K562 (cell line): ENCODE results near the gene TAF5L. TPM values are rescaled to one million over a fixed set of nuclear protein-coding genes. Genes with fewer than 3 reads are reported as not detected.

Experiments
- ATAC-seq: fragments of 200-7000 bp; cut with Tn5 transposase; 3 replicates; pipeline ENCODE4 v1.9.1; 2020; ENCODE audit warnings: moderate library complexity
- BruUV-seq: library from RNA; stranded (reverse); fragments of 400-500 nt; replicated peaks from 2 replicates; lab custom pipeline; 2021; lab: Mats Ljungman, UMichigan
- CTCF ChIA-PET: fragments of 300-600 bp; formaldehyde crosslinking; extraction: SDS; loops from one replicate; lab custom pipeline; 2021; ENCODE audit warnings: low intra/inter-chr PET ratio; lab: Yijun Ruan, JAX
- POLR2A ChIA-PET: fragments of 300-600, 350-650 bp; sonication (Branson Sonifier 250); formaldehyde crosslinking; extraction: SDS; loops from one replicate; lab custom pipeline; 2021; ENCODE audit warnings: antibody characterized with exemption, inconsistent platforms; lab: Yijun Ruan, JAX
- DNase-seq, 4 experiments: peaks; one replicate each; pipeline versions ENCODE4 v3.0.0 to v3.0.0-alpha.2; 2011 to 2018; ENCODE audit warnings: low spot score in 3 of 4, mixed read lengths in 3 of 4; ENCODE audit errors: extremely low read depth in 1 of 4
- FAIRE-seq: peaks from 2 replicates; lab custom pipeline; 2011; peaks lifted over from hg19 to GRCh38; lab: Jason Lieb, UNC
- H2AFZ ChIP-seq: 2 replicates; pipeline ENCODE4 v1.6.0; 2011; ENCODE audit warnings: low read depth, low read length, control low read depth, inconsistent platforms
- H3K27ac ChIP-seq: fragments of 200-600 bp; 3 replicates; pipeline ENCODE4 v1.8.0; 2011; ENCODE audit warnings: low read depth, mild to moderate bottlenecking, control low read depth, inconsistent platforms, low read length, moderate library complexity, mixed read lengths; ENCODE audit errors: extremely low read depth
- H3K27me3 ChIP-seq, 2 experiments: fragments of 300-600 bp in 1 of 2; 2 replicates in 1 of 2; 3 replicates in 1 of 2; pipeline versions ENCODE4 v1.6.0 to v1.8.0; 2011; ENCODE audit warnings: inconsistent platforms in 2 of 2, low read length in 2 of 2, mild to moderate bottlenecking in 1 of 2, mixed read lengths in 1 of 2, moderate library complexity in 1 of 2; ENCODE audit not compliant: control insufficient read depth in 2 of 2, insufficient read depth in 2 of 2
- H3K36me3 ChIP-seq: fragments of 300-600 bp; 3 replicates; pipeline ENCODE4 v1.8.0; 2011; ENCODE audit warnings: mild to moderate bottlenecking, low read length, inconsistent platforms; ENCODE audit not compliant: control insufficient read depth, insufficient read depth
- H3K4me1 ChIP-seq, 2 experiments: fragments of 200-600 bp in 1 of 2; replicated peaks in 1 of 2; 2 replicates in 1 of 2; 3 replicates in 1 of 2; pipeline versions ENCODE4 v1.5.1 to v1.8.0; 2011; ENCODE audit warnings: inconsistent platforms in 2 of 2, low read length in 2 of 2, mild to moderate bottlenecking in 1 of 2, mixed read lengths in 1 of 2, moderate library complexity in 1 of 2; ENCODE audit not compliant: control insufficient read depth in 2 of 2, insufficient read depth in 2 of 2
- H3K4me2 ChIP-seq: 2 replicates; pipeline ENCODE4 v1.6.1; 2011; ENCODE audit warnings: low read length, control low read depth, inconsistent platforms, mixed read lengths; ENCODE audit not compliant: insufficient read depth
- H3K4me3 ChIP-seq: fragments of 200-600 bp; sonication (generic), shearing (Covaris generic); 2 replicates; pipeline ENCODE4 v1.5.1; 2016; ENCODE audit warnings: control low read depth, inconsistent platforms
- H3K79me2 ChIP-seq: fragments of 200-600 bp; 3 replicates; pipeline ENCODE4 v1.8.0; 2011; ENCODE audit warnings: low read length, inconsistent platforms; ENCODE audit not compliant: control insufficient read depth, insufficient read depth
- H3K9ac ChIP-seq, 2 experiments: 2 replicates each; pipeline versions ENCODE4 v1.6.0 to v1.6.1; 2011; ENCODE audit warnings: low read depth in 2 of 2, low read length in 2 of 2, control low read depth in 1 of 2, inconsistent platforms in 1 of 2, mild to moderate bottlenecking in 1 of 2, mixed read lengths in 1 of 2; ENCODE audit not compliant: insufficient read depth in 1 of 2
- H3K9me1 ChIP-seq: one replicate; pipeline ENCODE4 v1.6.0; 2011; ENCODE audit warnings: inconsistent platforms, mild to moderate bottlenecking, low read length, moderate library complexity; ENCODE audit not compliant: control insufficient read depth, insufficient read depth
- H3K9me3 ChIP-seq: replicated peaks from 2 replicates; pipeline ENCODE4 v1.5.1; 2011; ENCODE audit warnings: low read depth, low read length, inconsistent platforms; ENCODE audit not compliant: control insufficient read depth, insufficient read depth
- H4K20me1 ChIP-seq: replicated peaks from 2 replicates; pipeline ENCODE4 v1.6.1; 2011; ENCODE audit warnings: low read length, inconsistent platforms, mixed read lengths; ENCODE audit not compliant: control insufficient read depth, insufficient read depth
- ATF1 ChIP-seq, 2 experiments: fragments of 450-650 bp in 1 of 2; IDR thresholded peaks; 2 replicates each; pipeline ENCODE4 v1.6.1; 2016; ENCODE audit warnings: missing compliant biosample characterization in 1 of 2, missing genetic modification characterization in 1 of 2
- C11orf30 ChIP-seq: fragments of 450-650 bp; IDR thresholded peaks from 2 replicates; pipeline ENCODE4 v1.6.1; 2016; ENCODE audit warnings: low read depth, mild to moderate bottlenecking
- CC2D1A ChIP-seq: fragments of 450-650 bp; IDR thresholded peaks from 2 replicates; pipeline ENCODE4 v1.6.1; 2017; ENCODE audit warnings: mild to moderate bottlenecking
- ESRRA ChIP-seq: fragments of 450-650 bp; IDR thresholded peaks from 2 replicates; pipeline ENCODE4 v1.6.1; 2014; ENCODE audit warnings: low read depth, mild to moderate bottlenecking, moderate library complexity, borderline replicate concordance
- KLF13 ChIP-seq: fragments of 450-650 bp; IDR thresholded peaks from 2 replicates; pipeline ENCODE4 v1.6.1; 2016; ENCODE audit warnings: missing genetic modification characterization, low read depth, mild to moderate bottlenecking, missing compliant biosample characterization, moderate library complexity, borderline replicate concordance
- MYNN ChIP-seq, 2 experiments: sonication (generic); formaldehyde crosslinking in 1 of 2; IDR thresholded peaks; 2 replicates each; pipeline versions ENCODE4 v1.5.0 to v1.6.1; 2016 to 2020; ENCODE audit warnings: antibody characterized with exemption in 1 of 2, missing genetic modification reagents in 1 of 2
- RAD21 ChIP-seq, 2 experiments: fragments of 250-450 bp in 1 of 2; fragments of 450-650 bp in 1 of 2; sonication (Bioruptor Pico) in 1 of 2; formaldehyde crosslinking in 1 of 2; IDR thresholded peaks in 1 of 2; conservative IDR thresholded peaks in 1 of 2; 2 replicates each; pipeline versions ENCODE4 v1.4.0 to v1.8.0; 2020 to 2022; ENCODE audit warnings: mild to moderate bottlenecking in 2 of 2, moderate library complexity in 1 of 2
- STAG1 ChIP-seq: sonication (generic); formaldehyde crosslinking; IDR thresholded peaks from 2 replicates; pipeline ENCODE4 v1.5.0; 2020; ENCODE audit warnings: missing genetic modification reagents, borderline replicate concordance
- XRCC3 ChIP-seq: fragments of 450-650 bp; IDR thresholded peaks from 2 replicates; pipeline ENCODE4 v1.6.1; 2017; ENCODE audit warnings: mild to moderate bottlenecking, moderate library complexity
- ZNF12 ChIP-seq: sonication (generic); formaldehyde crosslinking; IDR thresholded peaks from 2 replicates; pipeline ENCODE4 v1.4.0; 2020; ENCODE audit warnings: mild to moderate bottlenecking, missing genetic modification reagents
- ZNF41 ChIP-seq: fragments of 250-450 bp; sonication (Bioruptor Pico); conservative IDR thresholded peaks from 2 replicates; pipeline ENCODE4 v1.4.0; 2020; ENCODE audit warnings: mild to moderate bottlenecking
- WGBS: fragments of 100-300 bp; shearing (Covaris generic); methylation state at CpG from one replicate; pipeline ENCODE4 v1.1.6; 2016; ENCODE audit warnings: low coverage, mixed read lengths; ENCODE audit not compliant: insufficient coverage; ENCODE audit errors: missing lambda C conversion rate; 5-methylcytosine and 5-hydroxymethylcytosine counted together
- in situ Hi-C: fragments of 300-500 bp; cut with MboI; formaldehyde crosslinking; loops from 4 replicates; pipeline ENCODE4 v1.15.0; 2018; ENCODE audit warnings: inconsistent platforms, mixed read lengths
- intact Hi-C: fragments of 100-400 bp; cut with micrococcal nuclease; formaldehyde crosslinking; loops from 2 replicates; pipeline ENCODE4 v1.14.2; 2022
- polyA plus RNA-seq, 8 experiments: library from polyadenylated mRNA; depleted of rRNA in 4 of 8; stranded (reverse) in 5 of 8; unstranded in 3 of 8; fragments of >200 nt; fragmentation: Nextera tagmentation in 2 of 8; fragmentation: Illumina TruSeq in 1 of 8; extraction: Ambion mirVana in 2 of 8; extraction: Trizol in 1 of 8; gene quantifications; 2 replicates each; pipeline versions ENCODE4 v1.2.1 to v1.2.3, GENCODE V29; 2011 to 2014; ENCODE audit warnings: inconsistent platforms in 1 of 8, missing spikeins in 1 of 8
- total RNA-seq, 7 experiments: library from RNA; depleted of rRNA in 6 of 7; stranded (reverse); fragments of >200 nt in 6 of 7; fragmentation: Illumina TruSeq in 2 of 7; extraction: Trizol in 2 of 7; gene quantifications; 2 replicates each; pipeline versions ENCODE4 v1.2.1 to v1.2.3, GENCODE V29; 2011 to 2021; ENCODE audit warnings: low replicate concordance in 1 of 7
- TF ChIP-seq, protein P1 (sequence below): IDR thresholded peaks from 2 replicates; pipeline ENCODE4 v1.6.1; 2011; ENCODE audit warnings: borderline replicate concordance, low read depth, mild to moderate bottlenecking, moderate library complexity, low read length; ENCODE audit not compliant: insufficient read depth, poor library complexity, severe bottlenecking
- TF ChIP-seq, protein P2 (sequence below): sonication (generic); formaldehyde crosslinking; IDR thresholded peaks from 2 replicates; pipeline ENCODE4 v1.8.0; 2022; ENCODE audit warnings: mild to moderate bottlenecking, missing genetic modification reagents
- TF ChIP-seq, protein P3 (sequence below): sonication (generic); formaldehyde crosslinking; IDR thresholded peaks from 2 replicates; pipeline ENCODE4 v1.9.0; 2022; ENCODE audit warnings: mild to moderate bottlenecking, missing genetic modification reagents

The TAF5L gene
- total and polyA plus RNA-seq, 9 of the 15 experiments (the other 6 are each of a cell fraction or from before 2014, with no cell fraction given), result 2.2 to 34.2 (median 23.3) TPM

DNA sequence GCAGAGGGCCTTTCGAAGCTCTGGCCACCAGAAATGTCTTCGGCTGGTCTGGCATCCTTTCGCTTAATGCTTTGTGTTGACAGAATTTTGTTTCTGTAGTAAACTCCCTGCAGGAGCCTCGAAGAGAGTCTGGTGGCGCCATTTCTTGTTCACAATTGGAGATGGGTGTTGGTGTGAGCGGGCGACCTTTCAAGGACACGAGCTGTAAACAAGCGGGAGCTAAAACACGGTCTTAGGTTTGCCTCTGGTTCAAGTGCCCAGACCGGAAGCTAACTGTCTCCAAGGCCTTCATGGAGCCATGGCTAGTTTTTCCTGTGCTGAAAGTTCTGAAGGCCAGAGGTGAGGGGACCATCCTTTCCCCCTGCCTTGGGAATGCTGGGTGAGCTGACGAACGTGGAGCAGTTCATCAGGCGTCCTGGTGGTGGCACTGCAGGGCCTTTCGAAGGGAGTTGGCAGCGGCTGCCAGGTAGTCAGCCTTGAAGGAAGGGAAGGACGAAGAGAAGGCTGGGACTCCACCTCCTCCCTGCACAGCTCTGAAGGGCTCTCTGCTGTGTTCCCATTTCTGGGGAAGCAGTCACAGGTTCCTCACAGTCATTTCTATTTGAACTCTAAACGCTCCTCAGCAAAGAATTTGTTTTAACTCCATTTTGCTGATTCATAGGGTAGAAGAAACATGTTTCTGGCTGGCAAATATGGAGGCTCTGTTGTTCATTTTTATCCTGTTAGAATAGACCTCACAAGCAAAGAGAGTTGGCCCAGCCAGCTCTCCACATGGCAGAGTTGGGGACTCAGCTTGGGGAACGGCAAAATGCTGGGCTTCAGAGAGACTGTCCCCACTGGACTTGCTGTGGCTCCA is 35.3 kb upstream of the TAF5L start:
- H3K9me3 ChIP-seq, result no peaks in the 10 kb centered on the region
- ChIA-PET POLR2A (interaction anchor here (0.6 to 1.3 kb wide), 6 partner anchors 9 to 554 kb away, joined by 3 to 5 read pairs (median 3); no protein-coding TSS in a partner anchor), CTCF (interaction anchor here (0.6 to 2.4 kb wide), 2 partner anchors 605 to 649 kb away, joined by 3 to 11 read pairs; no protein-coding TSS in a partner anchor)
- no peak overlapping the region for H3K4me2 ChIP-seq
- intact Hi-C loops (loop anchor here (2.0 kb wide), 1 partner anchor 650 kb away; no protein-coding TSS in a partner anchor), in situ Hi-C loops (loop anchor here (5.0 kb wide), 1 partner anchor 36 kb away; no protein-coding TSS in a partner anchor)
- H4K20me1 ChIP-seq, result peaks cover 11% of the 10 kb centered on the region; the same call in 1 of the 2 replicates
- FAIRE-seq (peak; percentile 94), DNase-seq (peak; percentile 74 to 84 (median 80)), ATAC-seq (peak; percentile 98)
- BruUV-seq, result no TSS peak
- H3K36me3 ChIP-seq, result peaks cover 62% of the 10 kb centered on the region
- no peaks in the 10 kb centered on the region for H3K27me3 ChIP-seq
- no peak overlapping the region for H3K4me3 ChIP-seq
- WGBS, result 69% methylated on average over 19 of the region's 19 CpGs
- H3K4me1 ChIP-seq, result no peaks in the 10 kb centered on the region
- no peak overlapping the region for H3K27ac ChIP-seq
- no peaks in the 10 kb centered on the region for H3K79me2 ChIP-seq
- H3K9ac ChIP-seq, result no peak overlapping the region
- H3K9me1 ChIP-seq, result peaks cover 2% of the 10 kb centered on the region
- H2AFZ ChIP-seq, result no peak overlapping the region
- TF ChIP-seq, protein P1, sequence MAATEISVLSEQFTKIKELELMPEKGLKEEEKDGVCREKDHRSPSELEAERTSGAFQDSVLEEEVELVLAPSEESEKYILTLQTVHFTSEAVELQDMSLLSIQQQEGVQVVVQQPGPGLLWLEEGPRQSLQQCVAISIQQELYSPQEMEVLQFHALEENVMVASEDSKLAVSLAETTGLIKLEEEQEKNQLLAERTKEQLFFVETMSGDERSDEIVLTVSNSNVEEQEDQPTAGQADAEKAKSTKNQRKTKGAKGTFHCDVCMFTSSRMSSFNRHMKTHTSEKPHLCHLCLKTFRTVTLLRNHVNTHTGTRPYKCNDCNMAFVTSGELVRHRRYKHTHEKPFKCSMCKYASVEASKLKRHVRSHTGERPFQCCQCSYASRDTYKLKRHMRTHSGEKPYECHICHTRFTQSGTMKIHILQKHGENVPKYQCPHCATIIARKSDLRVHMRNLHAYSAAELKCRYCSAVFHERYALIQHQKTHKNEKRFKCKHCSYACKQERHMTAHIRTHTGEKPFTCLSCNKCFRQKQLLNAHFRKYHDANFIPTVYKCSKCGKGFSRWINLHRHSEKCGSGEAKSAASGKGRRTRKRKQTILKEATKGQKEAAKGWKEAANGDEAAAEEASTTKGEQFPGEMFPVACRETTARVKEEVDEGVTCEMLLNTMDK, result peak; percentile 59
- TF ChIP-seq ATF1 (CRISPR knock-in tag; IDR thresholded peaks at IDR 0.05) (no peak), ATF1 (tag; IDR thresholded peaks at IDR 0.05) (no peak), MYNN (IDR thresholded peaks at IDR 0.05) (no peak), MYNN (CRISPR knock-in tag; IDR thresholded peaks at IDR 0.05) (no peak), KLF13 (tag) (0 out of 2 replicates have a peak, but pooled peaks have one; percentile 20), XRCC3 (no peak), STAG1 (CRISPR knock-in tag) (peak; percentile 94), ESRRA (peak; percentile 79), RAD21 (CRISPR knock-in tag; conservative IDR thresholded peaks at IDR 0.05 in 1 of 2, IDR thresholded peaks at IDR 0.05 in 1 of 2) (peak; percentile 83 to 85), ZNF41 (CRISPR knock-in tag) (peak; percentile 46; the same call in 1 of the 2 replicates), CC2D1A (0 out of 2 replicates have a peak, but pooled peaks have one; percentile 38), ZNF12 (CRISPR knock-in tag) (no peak), C11orf30 (peak; percentile 31; the same call in 1 of the 2 replicates)
- TF ChIP-seq, protein P2, sequence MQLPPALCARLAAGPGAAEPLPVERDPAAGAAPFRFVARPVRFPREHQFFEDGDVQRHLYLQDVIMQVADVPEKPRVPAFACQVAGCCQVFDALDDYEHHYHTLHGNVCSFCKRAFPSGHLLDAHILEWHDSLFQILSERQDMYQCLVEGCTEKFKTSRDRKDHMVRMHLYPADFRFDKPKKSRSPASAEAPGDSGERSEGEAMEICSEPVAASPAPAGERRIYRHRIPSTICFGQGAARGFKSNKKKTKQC (CRISPR knock-in tag), result no peak
- TF ChIP-seq, protein P3, sequence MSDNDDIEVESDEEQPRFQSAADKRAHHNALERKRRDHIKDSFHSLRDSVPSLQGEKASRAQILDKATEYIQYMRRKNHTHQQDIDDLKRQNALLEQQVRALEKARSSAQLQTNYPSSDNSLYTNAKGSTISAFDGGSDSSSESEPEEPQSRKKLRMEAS (CRISPR knock-in tag), result no peak
